HG02840 (cell line): ENCODE measurements around the gene AP1M2.
A peak's percentile ranks its signal among the peaks of the same experiment; 100 is the strongest.
"Not testable (repeated sequence)": the region's sequence is repeated elsewhere in the genome, so short reads cannot be mapped to it uniquely, and the experiment has no call there.

ENCODE experiments used
- ATAC-seq: cut with Tn5 transposase; IDR thresholded peaks from one replicate; pipeline ENCODE4 v1.9.1; 2021; ENCODE audit warnings: mild to moderate bottlenecking, moderate library complexity, moderate number of reproducible peaks; ENCODE audit not compliant: unreplicated experiment, low FRiP score

Gene AP1M2

GRCh38 chr19:10543420-10544241 is 43.5 kb downstream of the AP1M2 start, which contains the start of gene ATG4D:
ATG4D (plus strand) TSS chr19:10543904; CDS start chr19:10544091, 187 bp downstream.
- peak; percentile 65 for ATAC-seq

- no peak for ATAC-seq
These were observed 44.1 kb downstream of the AP1M2 start for GRCh38 chr19:10543059-10543419.

GRCh38 chr19:10539016-10539415 is 48.1 kb downstream of the AP1M2 start:
- ATAC-seq, result not testable (repeated sequence)

- no peak for ATAC-seq
These were observed 48.7 kb downstream of the AP1M2 start for GRCh38 chr19:10538204-10538983.

- ATAC-seq, result no peak
These were observed 49.4 kb downstream of the AP1M2 start for GRCh38 chr19:10537668-10538067.

GRCh38 chr19:10535613-10536012 is 51.5 kb downstream of the AP1M2 start:
- ATAC-seq, result no peak

- ATAC-seq, result no peak
These were observed 53.3 kb downstream of the AP1M2 start for GRCh38 chr19:10533646-10534386.

GRCh38 chr19:10532457-10532856 is 54.7 kb downstream of the AP1M2 start:
- ATAC-seq, result no peak

GRCh38 chr19:10526887-10527286 is 60.2 kb downstream of the AP1M2 start:
- ATAC-seq, result not testable (repeated sequence)

GRCh38 chr19:10525636-10526035 is 61.5 kb downstream of the AP1M2 start:
- ATAC-seq, result no peak

GRCh38 chr19:10523135-10523636 is 63.9 kb downstream of the AP1M2 start:
- ATAC-seq, result no peak
